ENCODE data around the gene USP9Y.

DNA sequence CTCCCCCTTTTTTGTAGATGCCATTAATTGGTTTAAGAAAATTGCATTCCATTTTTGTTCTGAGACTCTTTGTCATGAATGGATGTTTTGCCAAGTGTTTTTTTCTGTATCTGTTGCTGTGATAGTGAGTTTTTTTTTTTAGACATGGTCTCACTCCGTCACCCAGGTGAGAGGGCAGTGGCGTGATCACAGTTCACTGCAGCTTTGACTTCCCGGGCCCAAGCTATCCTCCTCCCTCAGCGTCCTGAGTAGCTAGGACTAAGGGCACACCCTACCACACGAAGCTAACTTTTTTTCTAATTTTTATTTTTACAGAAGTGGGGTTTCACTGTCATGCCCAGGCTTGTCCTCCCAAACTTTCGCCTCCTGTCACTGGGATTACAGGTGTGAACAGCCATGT, 51.8 kb downstream of the USP9Y start:
- TF ChIP-seq EZH2 (IDR thresholded peaks at IDR 0.05; ENCODE audit: insufficient read depth, poor library complexity, severe bottlenecking) (no peak), EZH2phosphoT487 (IDR thresholded peaks at IDR 0.05; ENCODE audit: insufficient read depth, low read depth) (no peak)
